HG03432 (cell line): Measurements from ENCODE around the gene L2HGDH.

Experiments used
- ATAC-seq: cut with Tn5 transposase; IDR thresholded peaks from one replicate; pipeline ENCODE4 v1.9.1; 2021; ENCODE audit warnings: mild to moderate bottlenecking, moderate library complexity; ENCODE audit not compliant: unreplicated experiment

The L2HGDH gene

DNA sequence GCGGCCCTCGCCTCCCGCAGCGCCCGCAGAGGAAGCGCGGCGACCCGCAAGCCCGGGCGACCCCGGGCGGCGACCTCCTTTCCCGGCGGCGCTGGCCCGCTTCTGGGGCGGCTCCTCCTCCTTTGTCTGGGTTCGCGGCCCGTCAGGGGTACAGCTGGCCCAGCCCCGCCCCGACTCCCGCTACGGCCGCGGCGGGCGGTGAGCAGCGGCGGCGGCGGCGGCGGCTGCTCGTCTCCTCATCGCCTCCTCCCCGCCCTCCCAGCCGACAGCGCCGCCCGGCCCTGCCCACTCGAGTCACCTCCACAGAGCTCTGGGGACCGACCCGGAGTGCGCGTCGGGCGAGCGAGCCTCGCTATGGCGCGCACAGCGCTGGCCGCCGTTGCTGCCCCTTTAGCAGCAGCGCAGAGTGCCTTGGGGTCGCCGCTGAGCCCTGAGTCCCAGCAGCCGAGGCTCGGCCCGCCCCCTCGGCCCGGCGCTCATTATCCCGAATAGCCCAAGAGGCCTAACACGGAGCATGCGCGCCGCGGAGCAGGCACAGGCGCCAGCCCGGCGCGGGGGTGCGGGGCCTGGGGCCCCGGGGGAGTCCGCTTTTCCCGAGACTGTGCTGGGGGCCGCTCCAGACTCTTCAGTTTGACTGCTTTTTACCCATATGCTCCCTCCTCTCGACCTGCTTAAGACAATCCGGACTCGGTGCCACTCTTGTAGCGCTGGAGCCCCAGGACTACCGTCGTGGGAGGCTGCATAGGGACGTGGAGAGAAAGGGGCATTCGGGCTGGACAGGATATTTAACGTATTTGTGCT, 80.4 kb downstream of the L2HGDH start, which contains the start of gene SOS2:
Gene SOS2 (minus strand): TSS at position 104 of the 801 bp plus-strand sequence. CDS start 295 bp downstream, outside the sequence.
- ATAC-seq = peak; percentile 91

DNA sequence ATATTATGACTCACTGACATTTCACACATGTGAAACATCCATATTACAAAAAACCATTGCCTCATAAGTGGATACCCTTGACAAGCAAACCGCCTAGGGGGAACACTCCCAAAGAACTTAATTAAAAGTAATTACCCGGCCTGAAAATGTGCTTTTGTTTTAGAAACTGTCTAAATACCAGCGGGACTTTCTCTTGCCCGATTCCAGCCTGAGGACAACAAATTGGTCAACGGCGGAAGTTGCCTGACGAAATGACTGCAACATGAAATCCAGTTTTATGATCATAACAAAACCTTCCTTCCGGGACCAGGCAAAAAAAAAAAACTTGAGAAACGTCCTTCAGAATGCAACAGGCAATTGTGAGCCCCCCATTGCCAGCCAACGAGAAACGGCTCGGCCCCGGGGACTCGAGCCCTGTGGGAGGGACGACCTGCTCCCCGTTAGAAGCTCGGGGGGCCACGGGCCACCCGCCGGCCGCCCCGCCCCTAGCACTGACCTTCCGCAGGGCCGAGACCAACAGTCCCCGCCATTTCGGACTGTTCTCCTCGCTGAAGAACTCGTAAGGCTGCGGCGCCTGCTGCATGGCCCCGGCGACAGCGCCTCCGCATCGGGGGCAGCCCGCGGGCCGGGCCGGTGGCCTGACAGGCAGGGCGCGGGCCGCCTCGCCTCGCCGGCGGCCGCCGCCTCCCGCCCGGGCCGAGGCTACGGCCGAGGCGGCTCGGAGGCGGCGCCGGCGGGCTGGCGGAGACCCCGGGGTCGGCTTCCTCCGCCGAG, 81.1 kb downstream of the L2HGDH start:
- ATAC-seq = peak; percentile 37

DNA sequence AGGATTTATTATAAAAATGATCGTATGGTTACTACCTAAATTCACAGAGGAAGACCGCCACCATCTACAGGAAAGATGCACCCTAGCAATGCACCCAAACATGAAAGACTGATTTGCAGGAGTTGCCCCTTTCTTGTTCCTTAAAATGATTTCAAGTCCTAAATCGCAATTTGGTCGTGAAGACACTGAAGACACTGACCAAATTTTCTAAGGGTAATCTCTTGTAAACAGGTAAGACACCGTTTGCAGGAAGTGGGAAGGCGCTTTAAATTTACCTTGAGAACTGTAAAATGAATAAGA, 81.7 kb downstream of the L2HGDH start:
- no peak for ATAC-seq

DNA sequence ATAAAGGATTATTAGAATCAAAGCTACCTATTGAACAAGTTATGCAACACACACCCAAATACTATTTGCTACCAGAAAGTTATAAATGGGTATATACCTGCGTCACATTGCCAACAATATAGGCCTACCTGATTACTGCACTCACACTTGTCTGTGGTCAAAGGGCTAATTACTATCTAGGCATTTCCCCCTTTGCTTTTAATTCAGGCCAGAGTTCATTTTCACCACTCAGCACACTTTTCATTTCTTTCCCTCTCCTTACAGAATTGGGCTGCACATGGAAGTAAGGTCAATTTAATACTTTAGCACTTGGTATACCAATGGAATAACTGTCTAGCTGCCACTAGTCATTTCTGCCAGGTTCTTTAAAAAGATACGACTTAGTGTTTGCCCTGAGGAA, 82.3 kb downstream of the L2HGDH start:
- ATAC-seq = no peak

DNA sequence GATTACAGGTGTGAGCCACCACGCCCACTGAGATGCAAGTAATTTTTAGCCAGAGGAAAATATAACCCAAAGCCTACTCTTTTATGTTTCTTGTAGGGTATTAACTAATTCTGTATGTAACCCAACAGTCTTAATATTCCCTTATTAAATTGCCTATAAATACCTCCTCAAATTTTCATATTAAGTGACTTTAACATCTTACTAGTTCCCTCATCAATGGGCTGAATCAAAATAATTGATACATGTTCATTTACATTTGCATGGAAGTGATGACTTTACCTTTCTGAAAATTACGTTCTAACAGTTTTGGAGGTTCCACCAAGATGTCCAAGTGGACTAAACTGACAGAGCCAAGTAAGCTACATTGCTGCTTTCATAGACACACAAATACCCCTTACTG, 83.7 kb downstream of the L2HGDH start:
- no peak for ATAC-seq

DNA sequence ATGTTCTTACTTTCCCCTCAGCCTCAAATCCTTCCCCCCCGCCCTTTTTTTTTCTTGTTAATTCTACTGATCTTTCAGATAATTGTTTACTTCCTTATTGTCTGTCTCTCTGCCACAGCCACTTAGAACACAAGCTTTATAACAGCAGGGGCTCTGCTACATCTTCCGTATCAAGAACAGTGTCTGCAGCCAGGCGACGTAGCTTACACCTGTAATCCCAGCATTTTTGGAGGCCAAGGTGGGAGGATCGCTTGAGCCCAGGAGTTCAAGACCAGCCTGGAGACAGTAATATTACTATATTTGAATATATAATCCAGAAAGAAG, 86.1 kb downstream of the L2HGDH start:
- ATAC-seq = no peak

DNA sequence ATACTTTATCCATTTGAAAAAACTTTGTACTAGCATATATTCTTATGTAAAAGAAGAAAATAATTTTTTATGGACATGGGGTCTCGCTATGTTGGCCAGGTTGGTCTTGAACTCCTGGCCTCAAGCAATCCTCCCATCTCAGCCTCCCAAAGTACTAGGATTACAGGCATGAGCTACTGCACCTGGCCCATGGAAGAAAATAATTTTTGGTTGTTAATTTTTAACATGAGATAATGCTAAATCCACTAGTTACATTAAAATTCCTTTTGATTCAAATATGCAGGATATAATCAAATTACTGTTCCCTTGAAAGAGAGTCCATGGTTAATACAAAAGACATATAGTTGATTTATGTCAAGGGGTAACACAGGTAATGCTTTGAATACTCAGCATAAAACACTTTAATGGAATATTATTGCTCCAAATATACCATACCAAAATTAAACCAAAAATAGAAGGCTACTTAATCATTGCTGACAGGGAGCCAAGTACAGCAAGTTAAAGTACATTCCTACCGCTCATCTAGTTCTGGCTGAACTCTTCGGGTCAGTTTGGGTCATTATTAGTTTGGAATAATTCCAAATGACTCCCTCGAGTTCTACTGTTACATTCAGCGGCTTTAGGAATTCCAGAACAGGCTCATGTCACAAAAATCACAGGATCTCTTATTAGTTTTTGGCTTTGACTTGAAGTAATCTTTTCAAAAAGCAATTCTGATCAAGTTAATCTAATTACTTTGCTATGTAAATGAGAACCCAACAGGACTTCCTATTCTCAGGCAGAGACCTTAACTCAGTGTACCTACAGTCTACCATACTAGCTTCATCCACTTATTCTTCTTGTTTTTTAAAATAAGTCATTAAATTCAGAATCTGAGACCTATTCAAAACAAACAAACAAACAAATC, 86.7 kb downstream of the L2HGDH start:
- ATAC-seq = no peak

DNA sequence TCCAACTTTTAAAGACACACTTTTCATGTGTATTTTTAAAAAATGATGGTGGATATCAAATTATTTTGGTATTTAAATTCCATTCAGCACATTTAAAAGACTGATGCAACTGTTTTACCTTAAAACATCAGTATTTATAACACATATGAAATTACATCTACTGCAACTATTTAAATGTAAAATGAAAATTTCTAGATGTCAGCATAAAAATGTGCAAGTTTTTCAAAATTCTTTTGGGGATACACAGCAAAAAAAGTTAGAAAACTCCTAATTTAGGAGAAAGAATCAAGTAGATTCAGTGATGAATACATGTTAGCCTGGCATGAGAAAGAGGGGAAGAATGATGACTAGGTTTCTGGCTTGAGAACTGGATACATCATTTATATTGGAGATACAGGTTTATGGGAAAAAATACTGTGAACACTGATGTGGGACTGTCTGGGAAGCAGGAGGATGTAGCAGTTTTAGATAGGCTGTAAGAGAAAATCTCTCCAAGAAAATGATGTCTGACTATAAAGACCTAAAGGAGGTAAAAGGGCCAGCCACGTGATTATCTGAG, 89.9 kb downstream of the L2HGDH start:
- ATAC-seq = no peak

DNA sequence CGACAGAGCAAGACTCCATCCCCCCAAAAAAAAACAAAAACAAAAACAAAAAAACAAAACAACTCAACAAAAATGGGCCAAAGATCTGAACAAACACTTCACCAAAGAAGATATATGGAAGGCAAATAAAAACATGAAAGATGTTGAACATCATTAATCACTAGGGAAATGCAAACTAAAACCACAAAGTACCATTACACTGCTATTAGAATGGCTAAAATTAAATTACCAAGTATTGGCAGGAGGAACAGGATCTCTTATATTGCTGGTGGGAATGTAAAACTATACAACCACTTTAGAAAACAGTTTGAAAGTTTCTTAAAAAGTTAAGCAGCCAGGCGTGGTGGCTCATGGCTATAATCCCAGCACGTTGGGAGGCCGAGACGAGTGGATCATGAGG, 93.5 kb downstream of the L2HGDH start:
- no peak for ATAC-seq

DNA sequence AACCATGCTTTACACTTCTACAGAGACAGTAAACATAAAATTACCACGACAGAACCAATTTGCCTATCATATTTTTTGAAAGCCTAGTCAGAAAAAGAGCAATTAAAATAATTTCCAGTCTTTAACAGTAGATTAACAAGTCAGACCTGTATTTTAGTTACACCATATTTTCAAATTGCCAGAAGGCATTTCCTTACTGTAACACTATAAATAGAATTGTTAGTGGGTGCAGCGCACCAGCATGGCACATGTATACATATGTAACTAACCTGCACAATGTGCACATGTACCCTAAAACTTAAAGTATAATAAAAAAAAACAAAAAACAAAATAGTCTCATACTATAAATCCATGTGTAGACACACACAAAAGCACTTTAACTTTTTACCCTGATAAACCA, 96.6 kb downstream of the L2HGDH start:
- ATAC-seq = no peak

DNA sequence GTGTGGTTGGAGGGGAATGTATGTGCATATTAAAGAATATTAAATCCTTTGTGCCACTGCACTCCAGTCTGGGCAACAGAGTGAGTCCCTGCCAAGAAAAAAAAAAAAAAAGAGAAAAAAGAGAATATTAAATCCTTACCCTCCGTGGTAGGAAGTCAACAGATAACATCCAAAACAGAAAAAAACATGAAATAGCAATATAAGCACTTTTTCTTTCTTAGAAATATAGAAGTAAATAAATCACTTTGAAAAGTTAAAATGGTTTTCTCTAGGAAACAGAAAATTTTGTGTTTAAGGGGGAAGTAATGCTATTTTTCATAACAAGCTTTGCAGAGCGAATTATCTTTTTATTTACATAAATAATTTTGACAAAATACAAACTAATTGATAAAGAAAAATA, 98.2 kb downstream of the L2HGDH start:
- no peak for ATAC-seq

DNA sequence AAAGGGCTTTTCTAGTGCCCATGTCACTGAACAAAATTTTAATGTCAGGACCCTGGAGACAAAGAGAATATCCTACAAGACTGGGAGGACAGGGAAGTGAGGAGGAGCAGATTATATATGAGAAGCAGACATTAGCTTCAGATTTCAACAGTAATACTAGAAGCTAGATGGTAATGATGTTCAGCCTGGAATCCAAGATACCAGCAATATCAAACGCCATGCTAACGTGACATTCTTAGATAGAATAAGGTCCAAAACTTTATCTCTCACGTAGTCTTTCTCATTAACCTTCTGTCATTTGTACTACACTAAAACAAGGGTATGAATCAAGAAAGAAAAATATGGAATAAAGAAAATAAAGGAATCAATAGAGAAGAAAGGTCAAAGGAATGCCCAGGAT, 99.3 kb downstream of the L2HGDH start:
- no peak for ATAC-seq

DNA sequence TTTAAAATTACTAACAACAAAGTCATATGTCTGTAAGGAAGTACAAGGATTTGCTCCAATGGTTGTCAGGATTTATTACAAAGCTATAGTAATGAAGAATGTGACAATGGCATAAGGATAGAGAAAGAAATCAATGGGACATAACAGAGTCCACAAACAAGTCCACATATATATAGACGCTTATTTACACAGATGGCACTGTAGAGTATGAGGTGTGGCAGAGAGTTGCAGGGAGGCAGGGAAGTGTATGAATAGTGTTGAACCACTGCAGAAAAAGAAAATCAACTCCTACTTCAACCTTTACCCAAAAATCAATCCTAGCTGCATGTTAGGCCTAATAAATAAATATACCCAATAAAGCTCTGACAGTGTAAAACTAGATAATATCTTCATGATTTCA, 102.0 kb downstream of the L2HGDH start:
- no peak for ATAC-seq

DNA sequence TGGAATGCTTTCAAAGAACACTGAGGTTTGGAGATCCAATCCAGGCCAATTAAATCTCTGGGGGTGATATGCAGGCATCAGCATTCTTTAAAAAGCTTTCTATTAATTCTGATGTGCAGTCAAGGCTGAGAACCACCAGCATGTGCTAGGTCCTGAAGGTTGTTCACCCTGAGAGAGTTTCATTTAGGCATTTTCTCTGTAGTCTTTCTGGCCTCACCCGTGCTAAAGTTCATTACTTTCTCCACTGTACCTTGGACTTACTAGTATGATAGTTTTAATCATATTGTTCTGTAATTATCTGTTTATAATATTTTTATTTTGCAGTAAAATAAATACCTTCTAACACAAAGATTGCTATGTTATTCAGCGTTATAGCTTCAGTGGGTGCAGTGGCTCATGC, 113.5 kb downstream of the L2HGDH start:
- ATAC-seq = no peak

DNA sequence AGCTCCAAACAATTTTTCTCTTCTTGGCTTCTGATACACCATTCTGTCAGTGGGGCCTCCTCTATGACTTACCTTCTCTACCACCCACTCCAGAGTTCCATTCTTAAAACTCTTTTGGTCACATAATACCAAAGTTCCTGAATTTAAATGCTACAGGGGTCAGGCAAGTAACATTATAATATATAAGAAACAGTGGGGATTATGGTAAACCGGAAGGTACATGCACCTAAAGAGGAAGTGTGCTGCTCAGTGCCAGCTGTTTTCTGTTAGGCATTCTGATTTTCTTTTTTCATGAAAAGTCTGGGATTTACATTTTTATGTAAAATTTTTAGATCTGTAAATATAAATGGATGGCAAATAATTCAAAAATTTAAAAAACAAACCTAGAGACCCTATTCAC, 120.5 kb downstream of the L2HGDH start:
- no peak for ATAC-seq
